GM12878 (cell line): ENCODE measurements around the gene DIAPH2.

Source experiments
- CTCF ChIP-seq, 3 experiments: IDR thresholded peaks in 2 of 3; conservative IDR thresholded peaks in 1 of 3; 2 replicates each; pipeline ENCODE4 v1.5.1; 2011; ENCODE audit warnings: low read depth in 3 of 3, low read length in 3 of 3, mild to moderate bottlenecking in 3 of 3, control low read depth in 2 of 3, moderate library complexity in 2 of 3, inconsistent platforms in 1 of 3, mixed read lengths in 1 of 3; ENCODE audit not compliant: control insufficient read depth in 2 of 3, insufficient read depth in 1 of 3; ENCODE audit errors: extremely low read depth in 1 of 3
- IRF4 ChIP-seq: IDR thresholded peaks from 2 replicates; pipeline ENCODE4 v1.6.1; 2011; ENCODE audit warnings: low read depth, low read length
- POLR2A ChIP-seq: IDR thresholded peaks from 2 replicates; pipeline ENCODE4 v1.6.1; 2011; ENCODE audit warnings: low read depth, mild to moderate bottlenecking, low read length
- TARDBP ChIP-seq: IDR thresholded peaks from 2 replicates; pipeline ENCODE4 v1.6.1; 2016; ENCODE audit warnings: borderline replicate concordance
- TF ChIP-seq, protein P1 (sequence below): IDR thresholded peaks from 2 replicates; pipeline ENCODE4 v1.6.1; 2011; ENCODE audit warnings: low read depth, low read length, improper control_type of control experiment, borderline replicate concordance

DNA sequence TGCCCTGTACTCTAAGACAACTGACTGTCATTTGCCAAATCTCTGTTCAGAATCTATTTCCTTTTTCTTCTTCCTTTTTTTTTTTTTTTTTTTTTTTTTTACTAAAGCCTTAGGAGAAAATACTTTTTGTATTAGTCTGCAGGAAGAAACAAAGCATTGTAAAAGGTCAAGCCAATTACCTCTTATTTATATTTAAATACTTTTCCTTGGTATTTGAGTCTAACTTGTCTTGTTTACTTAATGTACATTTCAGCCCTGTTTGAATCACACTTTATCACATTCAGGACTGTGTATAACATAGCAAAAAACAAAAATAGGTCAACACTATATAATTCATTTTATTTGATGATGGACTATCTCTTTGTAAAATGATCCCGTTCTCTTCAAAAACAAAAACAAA, 461.3 kb downstream of the DIAPH2 start:
- TF ChIP-seq TARDBP = no peak
- no peak for TF ChIP-seq POLR2A
- no peak for TF ChIP-seq CTCF (IDR thresholded peaks at IDR 0.05 in 2 of 3, conservative IDR thresholded peaks at IDR 0.05 in 1 of 3; ENCODE audit: control insufficient read depth in 2 of 3, extremely low read depth in 1 of 3, insufficient read depth in 1 of 3, low read depth in 3 of 3, low read length in 3 of 3)
- TF ChIP-seq IRF4 = no peak
- TF ChIP-seq, protein P1, sequence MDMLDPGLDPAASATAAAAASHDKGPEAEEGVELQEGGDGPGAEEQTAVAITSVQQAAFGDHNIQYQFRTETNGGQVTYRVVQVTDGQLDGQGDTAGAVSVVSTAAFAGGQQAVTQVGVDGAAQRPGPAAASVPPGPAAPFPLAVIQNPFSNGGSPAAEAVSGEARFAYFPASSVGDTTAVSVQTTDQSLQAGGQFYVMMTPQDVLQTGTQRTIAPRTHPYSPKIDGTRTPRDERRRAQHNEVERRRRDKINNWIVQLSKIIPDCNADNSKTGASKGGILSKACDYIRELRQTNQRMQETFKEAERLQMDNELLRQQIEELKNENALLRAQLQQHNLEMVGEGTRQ = no peak
